Measurements from ENCODE around the gene ZNF219.

ZNF219 gene

DNA sequence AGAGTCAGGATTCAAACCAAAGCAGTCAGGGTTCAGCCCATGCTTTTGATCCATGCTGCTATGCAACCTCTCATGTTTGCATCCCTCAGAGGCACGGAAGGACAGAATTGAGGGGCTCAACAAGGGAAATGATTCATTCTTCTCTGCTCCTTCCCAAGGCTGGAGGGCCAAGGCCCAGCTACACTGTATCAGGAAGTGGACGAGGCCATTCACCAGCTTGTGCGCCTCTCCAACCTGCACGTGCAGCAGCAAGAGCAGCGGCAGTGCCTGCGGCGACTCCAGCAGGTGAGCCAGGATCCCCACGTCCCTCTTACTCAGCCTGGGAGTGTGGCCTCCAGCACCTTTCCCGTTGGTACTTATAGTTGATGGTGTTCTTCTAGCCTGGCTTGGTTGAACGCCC, 19.7 kb downstream of the ZNF219 start:
- no peak for DNase-seq (ENCODE audit: low read depth)
- no peak for TF ChIP-seq CTCF (IDR thresholded peaks at IDR 0.05; ENCODE audit: low read depth, low read length, missing control alignments)
- no peak overlapping the region for H3K4me3 ChIP-seq (ENCODE audit: low read depth, low read length)

- no peak for TF ChIP-seq CTCF (IDR thresholded peaks at IDR 0.05; ENCODE audit: low read depth, low read length, missing control alignments)
- DNase-seq (ENCODE audit: low read depth): no peak
- H3K4me3 ChIP-seq (ENCODE audit: low read depth, low read length): no peak overlapping the region
Measured at GRCh38 chr14:21078287-21078686, 20.2 kb downstream of the ZNF219 start.

DNA sequence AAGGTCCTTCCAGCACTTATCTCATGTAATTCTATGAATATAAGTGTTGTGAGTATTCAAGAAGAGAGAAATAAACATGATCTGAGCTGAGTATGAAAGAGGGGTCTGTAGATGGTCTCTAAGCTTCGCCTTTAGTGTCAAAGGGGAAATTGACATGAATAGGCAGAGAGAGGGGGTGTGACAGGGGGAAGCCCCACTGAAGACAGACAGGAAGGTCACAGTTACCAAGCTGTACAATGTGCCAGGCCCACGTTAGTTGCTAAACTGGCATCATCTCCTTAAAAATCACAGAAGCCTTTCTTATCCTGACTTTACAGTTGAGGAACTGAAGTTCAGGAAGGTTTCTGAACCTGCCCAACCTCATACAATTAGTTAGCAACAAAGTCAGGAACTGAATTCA, 20.8 kb downstream of the ZNF219 start:
- no peak for TF ChIP-seq CTCF (IDR thresholded peaks at IDR 0.05; ENCODE audit: low read depth, low read length, missing control alignments)
- no peak overlapping the region for H3K4me3 ChIP-seq (ENCODE audit: low read depth, low read length)
- no peak for DNase-seq (ENCODE audit: low read depth)

GRCh38 chr14:21075719-21076437, 22.6 kb downstream of the ZNF219 start:
- TF ChIP-seq CTCF (IDR thresholded peaks at IDR 0.05; ENCODE audit: low read depth, low read length, missing control alignments): no peak
- H3K4me3 ChIP-seq (ENCODE audit: low read depth, low read length): no peak overlapping the region
- DNase-seq (ENCODE audit: low read depth): no peak

DNA sequence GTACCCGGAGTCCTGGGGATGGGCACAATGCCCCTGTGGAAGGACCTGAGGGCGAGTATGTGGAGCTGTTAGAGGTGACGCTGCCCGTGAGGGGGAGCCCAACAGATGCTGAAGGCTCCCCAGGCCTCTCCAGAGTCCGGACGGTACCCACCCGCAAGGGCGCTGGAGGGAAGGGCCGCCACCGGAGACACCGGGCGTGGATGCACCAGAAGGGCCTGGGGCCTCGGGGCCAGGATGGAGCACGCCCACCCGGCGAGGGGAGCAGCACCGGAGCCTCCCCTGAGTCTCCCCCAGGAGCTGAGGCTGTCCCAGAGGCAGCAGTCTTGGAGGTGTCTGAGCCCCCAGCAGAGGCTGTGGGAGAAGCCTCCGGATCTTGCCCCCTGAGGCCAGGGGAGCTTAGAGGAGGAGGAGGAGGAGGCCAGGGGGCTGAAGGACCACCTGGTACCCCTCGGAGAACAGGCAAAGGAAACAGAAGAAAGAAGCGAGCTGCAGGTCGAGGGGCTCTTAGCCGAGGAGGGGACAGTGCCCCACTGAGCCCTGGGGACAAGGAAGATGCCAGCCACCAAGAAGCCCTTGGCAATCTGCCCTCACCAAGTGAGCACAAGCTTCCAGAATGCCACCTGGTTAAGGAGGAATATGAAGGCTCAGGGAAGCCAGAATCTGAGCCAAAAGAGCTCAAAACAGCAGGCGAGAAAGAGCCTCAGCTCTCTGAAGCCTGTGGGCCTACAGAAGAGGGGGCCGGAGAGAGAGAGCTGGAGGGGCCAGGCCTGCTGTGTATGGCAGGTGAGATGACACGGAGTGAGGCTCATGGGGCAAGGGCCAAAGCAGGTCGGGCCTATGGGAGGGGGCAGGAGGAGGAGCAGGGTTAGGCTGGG, 23.8 kb downstream of the ZNF219 start:
- no peak for TF ChIP-seq CTCF (IDR thresholded peaks at IDR 0.05; ENCODE audit: low read depth, low read length, missing control alignments)
- H3K4me3 ChIP-seq (ENCODE audit: low read depth, low read length): no peak overlapping the region
- DNase-seq (ENCODE audit: low read depth): no peak

DNA sequence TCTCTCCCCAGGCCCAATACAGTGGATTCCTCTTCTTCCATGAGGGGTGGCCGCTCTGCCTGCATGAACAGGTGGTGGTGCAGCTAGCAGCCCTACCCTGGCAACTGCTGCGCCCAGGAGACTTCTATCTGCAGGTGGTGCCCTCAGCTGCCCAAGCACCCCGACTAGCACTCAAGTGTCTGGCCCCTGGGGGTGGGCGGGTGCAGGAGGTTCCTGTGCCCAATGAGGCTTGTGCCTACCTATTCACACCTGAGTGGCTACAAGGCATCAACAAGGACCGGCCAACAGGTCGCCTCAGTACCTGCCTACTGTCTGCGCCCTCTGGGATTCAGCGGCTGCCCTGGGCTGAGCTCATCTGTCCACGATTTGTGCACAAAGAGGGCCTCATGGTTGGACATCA, 24.5 kb downstream of the ZNF219 start:
- DNase-seq (ENCODE audit: low read depth): no peak
- H3K4me3 ChIP-seq (ENCODE audit: low read depth, low read length): no peak overlapping the region
- TF ChIP-seq CTCF (IDR thresholded peaks at IDR 0.05; ENCODE audit: low read depth, low read length, missing control alignments): no peak

All from GM12864 (cell line).